ENCODE data around the gene FBLL1. TPM values are rescaled to one million over a fixed set of nuclear protein-coding genes. Genes with fewer than 3 reads are reported as not detected.

Gene FBLL1
- total and polyA plus RNA-seq, 2 donors (not counting 3 experiments of a cell fraction or from before 2014, with no cell fraction given), result 0.44 to 2.5 TPM

GRCh38 chr5:168578538-168579487 is 49.7 kb downstream of the FBLL1 start, which contains the start of gene PANK3:
Gene PANK3, minus strand, starts transcription at chr5:168579368. Its CDS starts 85 bp downstream, at chr5:168579283.
- H3K4me1 ChIP-seq (ENCODE audit: control insufficient read depth, extremely low read depth, insufficient read depth, low read length), result peaks cover 24% of the 10 kb centered on the region
- H3K4me3 ChIP-seq (replicated peaks in 1 of 3; ENCODE audit: insufficient read depth in 1 of 3, low read depth in 1 of 3, low read length in 3 of 3), result peak within 1 kb of the TSS; percentile 80 to 100 (median 100)
- FAIRE-seq (no peak), DNase-seq (ENCODE audit: low read depth, low spot score) (no peak)
- intact Hi-C loops (cut with micrococcal nuclease) (loop anchor here (1.0 to 5.0 kb wide), 5 partner anchors 93 to 1393 kb away; partner anchors contain the start of gene RARS1), dilution Hi-C loops (cut with MboI; ENCODE audit: extremely low pct_ligation_motif_present, low sequenced_read_pairs) (no loop called here)
- no peaks in the 10 kb centered on the region for H3K36me3 ChIP-seq (ENCODE audit: control insufficient read depth in 2 of 2, extremely low read depth in 1 of 2, insufficient read depth in 2 of 2, low read length in 2 of 2)
- TF ChIP-seq POLR2AphosphoS5 (IDR thresholded peaks at IDR 0.05; ENCODE audit: insufficient read depth, low read depth, low read length), result peak; percentile 60
- TF ChIP-seq MYC (IDR thresholded peaks at IDR 0.05; ENCODE audit: low read depth, low read length), result no peak
- peak; percentile 59 for TF ChIP-seq POLR2A (IDR thresholded peaks at IDR 0.05; ENCODE audit: low read depth, low read length)
- TF ChIP-seq FOS (IDR thresholded peaks at IDR 0.05; ENCODE audit: borderline replicate concordance, insufficient read depth, low read length), result no peak
- no peak for TF ChIP-seq GATA2 (IDR thresholded peaks at IDR 0.05; ENCODE audit: insufficient read depth, insufficient read length, low read depth, low read length)
- BruUV-seq (replicated peaks), result TSS peak; percentile 41
- H3K4me2 ChIP-seq (ENCODE audit: insufficient read depth, low read length), result peak within 1 kb of the TSS; percentile 100
- no peaks in the 10 kb centered on the region for H3K9me1 ChIP-seq (replicated peaks; ENCODE audit: control insufficient read depth, extremely low read depth, insufficient read depth, low read length)
- peak within 1 kb of the TSS; percentile 92 for H3K27ac ChIP-seq (ENCODE audit: insufficient read depth, low read depth, low read length)
- H4K20me1 ChIP-seq (replicated peaks; ENCODE audit: control insufficient read depth, extremely low read depth, insufficient read depth, low read length), result peaks cover 6% of the 10 kb centered on the region
- H2AFZ ChIP-seq (ENCODE audit: low read depth, low read length), result peak within 1 kb of the TSS; percentile 94
- peak within 1 kb of the TSS; percentile 97 for H3K9ac ChIP-seq (replicated peaks; ENCODE audit: extremely low read depth, insufficient read depth, low read length)
- POLR2A ChIA-PET, result interaction anchor here (1.0 kb wide), 1 partner anchor 72 kb away, joined by 3 read pairs; no protein-coding TSS in a partner anchor
- H3K79me2 ChIP-seq (ENCODE audit: control insufficient read depth, insufficient read depth, low read length), result peaks cover 51% of the 10 kb centered on the region
- CTCF ChIA-PET, result interaction anchor here (0.9 kb wide), 1 partner anchor 11 kb away, joined by 3 read pairs; no protein-coding TSS in a partner anchor
- no peaks in the 10 kb centered on the region for H3K27me3 ChIP-seq (ENCODE audit: control insufficient read depth in 2 of 2, insufficient read depth in 2 of 2, low read length in 2 of 2)
- no peaks in the 10 kb centered on the region for H3K9me3 ChIP-seq (replicated peaks; ENCODE audit: control insufficient read depth, insufficient read depth, low read length)
